GM18951 (cell line): ENCODE results near the gene VSTM5.
"Not testable (repeated sequence)": the region's sequence is repeated elsewhere in the genome, so short reads cannot be mapped to it uniquely, and the experiment has no call there.

Source experiments
- POLR2A ChIP-seq: IDR thresholded peaks from 4 replicates; pipeline ENCODE4 v1.6.1; 2011; ENCODE audit warnings: mild to moderate bottlenecking; ENCODE audit not compliant: insufficient read length, insufficient read depth; ENCODE audit errors: extremely low read depth
- in situ Hi-C: fragments of 300-500 bp; cut with MboI; formaldehyde crosslinking; loops from one replicate; pipeline ENCODE4 v1.12.0; 2022; ENCODE audit warnings: low sequenced_read_pairs, mixed read lengths, inconsistent platforms; ENCODE audit not compliant: unreplicated experiment

The VSTM5 gene, protein sequence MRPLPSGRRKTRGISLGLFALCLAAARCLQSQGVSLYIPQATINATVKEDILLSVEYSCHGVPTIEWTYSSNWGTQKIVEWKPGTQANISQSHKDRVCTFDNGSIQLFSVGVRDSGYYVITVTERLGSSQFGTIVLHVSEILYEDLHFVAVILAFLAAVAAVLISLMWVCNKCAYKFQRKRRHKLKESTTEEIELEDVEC

GRCh38 chr11:93850594-93851018 is at the start of gene VSTM5:
Gene VSTM5 (minus strand): TSS chr11:93850618. CDS start chr11:93850502, 116 bp downstream.
- no peak for TF ChIP-seq POLR2A
- in situ Hi-C loops: no loop called here

DNA sequence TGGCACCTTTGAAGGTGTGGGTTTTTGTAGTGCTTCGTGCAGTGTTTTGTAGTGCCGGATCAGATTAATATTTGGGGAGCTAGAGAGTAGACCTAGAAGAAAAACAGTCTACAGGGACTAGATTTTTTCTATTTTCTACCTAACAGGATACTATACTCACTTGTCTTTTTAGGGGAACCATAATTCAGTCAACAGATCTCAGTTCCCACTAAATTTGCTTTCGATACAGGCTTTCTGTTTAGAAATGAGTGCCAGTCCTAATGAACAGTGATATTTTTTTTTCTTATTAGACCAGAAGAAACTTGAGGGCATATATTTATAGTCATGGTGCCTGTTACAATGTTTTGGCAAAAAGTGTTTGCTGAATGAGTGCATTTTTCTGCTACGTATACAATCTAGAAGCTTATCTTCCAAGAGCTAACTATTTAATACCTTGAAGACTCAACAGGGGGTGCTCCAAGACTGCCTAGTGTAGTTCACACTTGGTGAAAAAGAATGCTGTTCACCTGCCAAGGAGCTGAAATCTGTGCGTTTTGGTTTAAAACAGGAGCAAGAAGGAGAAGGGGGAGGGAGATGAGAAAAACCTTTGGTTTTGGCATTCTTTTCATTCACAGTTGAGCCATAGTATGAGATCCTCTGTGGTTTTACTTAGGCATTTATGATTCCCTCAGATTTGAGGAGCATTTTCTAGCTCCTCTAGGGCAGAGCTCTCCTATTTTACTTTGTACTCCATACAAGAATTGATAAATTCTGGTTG is 44.9 kb upstream of the VSTM5 start:
- TF ChIP-seq POLR2A: no peak
- in situ Hi-C loops: no loop called here

DNA sequence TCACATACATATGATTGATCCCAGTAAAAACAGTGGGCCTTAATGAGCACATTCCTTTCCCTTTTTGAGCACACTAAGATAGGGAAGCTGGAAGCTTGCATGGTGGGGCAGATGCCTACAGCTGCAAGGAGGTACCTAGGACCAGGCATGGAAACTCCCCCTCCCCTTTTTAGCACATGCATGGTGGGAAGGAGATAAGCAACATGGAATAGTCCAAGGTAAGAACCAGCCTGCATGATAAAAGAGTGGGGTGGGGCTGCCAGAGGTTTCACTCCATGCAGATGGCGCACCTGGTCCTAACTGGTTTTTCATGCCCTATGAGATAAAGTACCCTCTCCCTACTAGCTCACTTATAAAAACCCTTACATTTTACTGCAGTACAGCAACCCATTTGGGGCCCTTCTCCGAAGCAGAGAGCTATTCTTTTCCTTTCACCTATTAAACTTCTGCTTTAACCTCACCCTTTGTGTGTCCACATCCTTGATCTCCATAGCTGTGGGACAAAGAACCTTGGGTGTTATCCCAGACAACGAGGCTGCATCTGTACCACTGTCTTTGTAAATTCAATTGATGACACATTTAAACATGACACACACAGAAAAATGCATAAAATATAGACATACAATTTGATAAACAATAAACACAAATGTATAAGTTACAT is 40.1 kb upstream of the VSTM5 start:
- in situ Hi-C loops: no loop called here
- TF ChIP-seq POLR2A: no peak

DNA sequence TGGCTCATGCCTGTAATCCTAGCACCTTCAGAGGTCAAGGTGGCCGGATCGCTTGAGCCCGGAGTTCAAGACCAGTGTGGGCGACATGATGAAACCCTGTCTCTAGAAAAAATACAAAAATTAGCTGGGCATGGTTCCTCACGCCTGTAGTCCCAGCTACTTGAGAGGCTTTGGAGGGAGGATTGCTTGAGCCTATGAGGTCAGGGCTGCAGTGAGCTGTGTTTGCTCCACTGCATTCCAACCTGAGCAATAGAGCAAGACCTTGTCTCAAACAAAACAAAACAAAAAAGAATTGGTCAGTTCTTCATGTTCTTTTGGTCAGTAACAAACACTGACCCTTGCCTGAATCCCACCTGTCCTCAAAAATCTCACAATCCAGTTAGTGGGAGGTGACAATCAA is 36.7 kb upstream of the VSTM5 start:
- in situ Hi-C loops: no loop called here
- no peak for TF ChIP-seq POLR2A

- in situ Hi-C loops: not testable (repeated sequence)
Measured at GRCh38 chr11:93879114-93879513, 28.7 kb upstream of the VSTM5 start.

- TF ChIP-seq POLR2A: no peak
- in situ Hi-C loops: no loop called here
Measured at GRCh38 chr11:93875637-93876036, 25.2 kb upstream of the VSTM5 start.

DNA sequence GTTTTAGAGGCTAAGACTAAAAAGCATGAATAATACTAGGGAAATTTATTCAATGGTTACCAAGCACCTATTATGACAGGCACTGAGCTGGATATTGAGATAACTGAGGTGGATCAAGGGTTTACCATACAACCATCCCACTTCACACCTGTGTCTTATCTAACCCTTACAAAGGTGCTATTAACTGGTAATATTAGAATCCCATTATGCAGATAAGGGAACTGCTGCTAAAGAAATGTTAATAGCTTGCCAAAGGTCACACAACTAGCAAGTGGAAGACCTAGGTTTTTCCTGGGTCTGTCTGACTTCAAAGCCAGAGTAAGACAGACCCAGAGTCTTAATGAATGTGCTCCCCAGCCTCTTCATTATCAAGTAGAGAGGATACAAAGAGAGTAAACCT is 21.1 kb upstream of the VSTM5 start:
- no peak for TF ChIP-seq POLR2A
- in situ Hi-C loops: no loop called here

GRCh38 chr11:93870616-93871015 is 20.2 kb upstream of the VSTM5 start:
- in situ Hi-C loops: no loop called here
- no peak for TF ChIP-seq POLR2A

DNA sequence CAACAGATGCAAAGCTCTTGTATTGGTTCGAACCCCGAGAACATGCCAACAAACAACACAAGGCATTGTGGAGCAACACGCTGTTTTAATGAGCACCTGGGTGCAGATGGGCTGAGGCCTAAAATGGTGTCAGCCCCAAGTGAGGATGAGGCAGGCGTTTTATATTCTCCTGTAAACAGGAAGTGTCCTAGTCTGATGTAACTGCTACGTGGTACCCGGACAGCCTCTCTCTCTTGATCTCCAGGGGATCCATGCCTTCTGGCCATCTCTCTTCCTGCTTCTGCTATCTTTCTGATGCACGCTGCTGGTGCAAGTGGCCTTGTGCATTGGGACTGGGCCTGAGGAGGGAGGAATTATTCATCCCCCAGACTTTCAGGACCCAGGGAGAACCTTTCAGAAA is 19.4 kb upstream of the VSTM5 start:
- no peak for TF ChIP-seq POLR2A
- in situ Hi-C loops: no loop called here

DNA sequence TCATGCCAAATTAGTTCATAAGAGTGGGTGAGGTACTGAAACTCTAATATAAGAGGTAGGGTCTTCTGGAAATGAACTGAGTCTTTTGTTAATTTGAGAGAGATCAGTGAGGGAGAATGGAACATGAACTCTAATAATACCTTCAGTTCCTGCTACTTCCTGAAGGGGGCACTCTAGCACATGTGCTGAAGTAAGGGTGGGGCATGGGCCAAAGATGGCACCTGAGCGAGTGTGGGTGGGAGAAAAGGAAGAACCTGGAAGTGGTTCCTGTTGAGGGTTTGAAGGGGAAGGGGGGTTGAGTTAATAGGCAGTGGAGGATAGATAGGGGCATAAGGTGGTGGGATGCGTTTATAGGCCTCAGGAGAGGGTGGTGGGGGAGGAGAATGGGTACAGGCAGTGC is 18.0 kb upstream of the VSTM5 start:
- in situ Hi-C loops: not testable (repeated sequence)

GRCh38 chr11:93861808-93862207 is 11.4 kb upstream of the VSTM5 start:
- in situ Hi-C loops: no loop called here
- TF ChIP-seq POLR2A: no peak

- no peak for TF ChIP-seq POLR2A
- in situ Hi-C loops: no loop called here
Measured at GRCh38 chr11:93858121-93858775, 7.8 kb upstream of the VSTM5 start.

DNA sequence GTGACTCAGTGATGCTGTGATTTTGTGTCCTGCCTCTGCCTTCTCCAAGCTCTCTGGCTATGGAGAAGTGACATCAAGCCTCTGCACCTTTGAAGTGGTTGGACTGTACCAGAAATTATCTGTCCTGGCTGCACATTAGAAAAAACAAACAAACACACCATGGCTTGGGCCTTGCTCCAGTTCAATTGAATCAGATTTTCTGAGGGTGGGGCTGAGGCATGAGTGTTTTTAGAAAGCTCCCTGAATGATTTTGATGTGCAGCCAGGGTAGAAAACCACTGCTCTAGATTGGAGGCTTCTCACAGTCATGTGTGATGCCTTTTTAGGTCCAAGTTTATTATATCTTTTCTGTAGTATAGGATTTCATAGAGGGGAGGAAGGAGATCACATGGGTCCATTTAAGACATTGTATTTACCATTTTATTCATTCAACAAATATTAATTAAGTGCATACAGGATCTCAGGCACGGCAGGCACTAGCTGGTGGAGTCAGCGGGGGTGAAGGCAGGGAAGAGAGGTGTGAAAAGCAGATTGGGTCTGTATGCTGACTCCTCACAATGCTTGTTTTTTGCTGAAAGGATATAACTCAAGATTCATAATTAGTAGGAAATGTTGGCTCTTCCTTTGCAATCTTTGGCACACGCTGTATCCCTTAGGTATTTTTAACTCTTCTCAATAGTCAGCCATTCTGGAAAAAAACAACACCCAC is 7.1 kb upstream of the VSTM5 start:
- no peak for TF ChIP-seq POLR2A

DNA sequence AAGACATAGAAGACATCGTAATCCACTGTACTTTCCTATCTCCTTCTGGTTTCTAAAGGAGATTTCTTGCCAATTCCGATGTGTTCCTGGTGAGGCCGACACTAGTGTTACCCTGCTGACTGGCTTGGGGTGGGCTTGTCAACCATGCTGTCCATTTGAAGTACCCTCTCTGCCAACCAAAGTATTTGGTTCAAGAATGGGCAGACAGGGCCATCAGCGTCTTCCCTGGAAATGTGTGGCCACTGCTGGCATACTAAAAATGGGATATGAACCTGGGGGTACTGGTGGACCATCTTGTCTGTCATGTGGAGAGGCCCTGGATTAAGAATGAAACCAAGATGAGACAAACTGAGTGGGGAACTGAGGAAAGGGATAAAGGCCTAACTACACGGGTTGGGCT is 1.8 kb upstream of the VSTM5 start:
- in situ Hi-C loops: no loop called here
- TF ChIP-seq POLR2A: no peak

More for the DNA sequence above, 7.1 kb upstream of the VSTM5 start:
- in situ Hi-C loops: no loop called here
